ENCODE measurements around the gene ADCY9. TPM values are rescaled to one million over a fixed set of nuclear protein-coding genes. Genes with fewer than 3 reads are reported as not detected.
"Not testable (repeated sequence)": the region's sequence is repeated elsewhere in the genome, so short reads cannot be mapped to it uniquely, and the experiment has no call there.

The ADCY9 gene
- total and polyA plus RNA-seq, 5 experiments from 2014 or later, result 0.20 to 6.5 (median 0.75) TPM

GRCh38 chr16:4073150-4073549, 43.1 kb downstream of the ADCY9 start:
- POLR2A ChIA-PET, H3K27me3 Mint-ChIP-seq, H3K4me3 Mint-ChIP-seq, H3K36me3 Mint-ChIP-seq, ATAC-seq, H3K9me3 Mint-ChIP-seq, DNase-seq: not testable (repeated sequence)
- H3K4me1 Mint-ChIP-seq, result peaks cover 0 to 20% (median 7%) of the 10 kb centered on the region in 4 donors
- H3K27ac Mint-ChIP-seq, result peak overlapping the region in 1 of 10 donors; percentile 34

GRCh38 chr16:4071686-4072561, 44.3 kb downstream of the ADCY9 start:
- no peak for DNase-seq

DNA sequence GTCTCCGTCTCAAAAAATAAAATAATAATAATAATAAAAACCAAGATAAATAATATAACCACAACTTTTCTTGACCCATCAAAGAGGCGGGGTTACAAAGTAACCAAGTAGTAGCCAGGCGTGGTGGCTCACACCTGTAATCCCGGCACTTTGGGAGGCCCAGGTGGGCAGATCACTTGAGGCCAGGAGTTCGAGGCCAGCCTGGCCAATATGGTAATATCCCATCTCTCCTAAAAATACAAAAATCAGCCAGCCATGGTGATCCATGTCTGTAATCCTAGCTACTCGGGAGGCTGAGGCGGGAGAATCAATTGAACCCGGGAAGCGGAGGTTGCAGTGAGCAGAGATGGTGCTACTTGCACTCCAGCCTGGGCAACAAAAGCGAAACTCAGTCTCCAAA, 45.3 kb downstream of the ADCY9 start:
- Mint-ChIP-seq H3K27ac (no peak overlapping the region), H3K4me3 (no peak overlapping the region), H3K36me3 (no peaks in the 10 kb centered on the region), H3K27me3 (no peaks in the 10 kb centered on the region), H3K9me3 (no peaks in the 10 kb centered on the region), H3K4me1 (peaks cover 0 to 17% (median 1%) of the 10 kb centered on the region in 4 donors)
- DNase-seq (no peak), ATAC-seq (no peak)
- POLR2A ChIA-PET, result no interaction called here

More at GRCh38 chr16:4071686-4072561, 44.3 kb downstream of the ADCY9 start:
- POLR2A ChIA-PET, result no interaction called here
- peaks cover 0 to 14% (median under 1%) of the 10 kb centered on the region in 4 donors for H3K4me1 Mint-ChIP-seq
- H3K4me3 Mint-ChIP-seq, result no peak overlapping the region
- ATAC-seq, result no peak
- peak overlapping the region in 1 of 10 donors; percentile 43 for H3K27ac Mint-ChIP-seq
- no peaks in the 10 kb centered on the region for H3K36me3 Mint-ChIP-seq
- no peaks in the 10 kb centered on the region for H3K27me3 Mint-ChIP-seq
- H3K9me3 Mint-ChIP-seq, result no peaks in the 10 kb centered on the region

- Mint-ChIP-seq H3K4me3 (no peak overlapping the region), H3K4me1 (peaks cover 0 to 17% (median 8%) of the 10 kb centered on the region in 4 donors), H3K27ac (peak overlapping the region in 4 of 10 donors; percentile 10 to 79 (median 54)), H3K36me3 (peaks cover 0 to 6% (median 5%) of the 10 kb centered on the region in 3 donors), H3K9me3 (peaks cover 0 to 17% (median 9%) of the 10 kb centered on the region in 9 donors), H3K27me3 (no peaks in the 10 kb centered on the region)
- ATAC-seq (no peak), DNase-seq (no peak)
- POLR2A ChIA-PET, result interaction anchor here (1.4 kb wide), 1 partner anchor 186 kb away, joined by 4 read pairs; no protein-coding TSS in a partner anchor
These were observed 48.8 kb downstream of the ADCY9 start for GRCh38 chr16:4067262-4068001.

GRCh38 chr16:4064950-4065352, 51.3 kb downstream of the ADCY9 start:
- Mint-ChIP-seq H3K36me3 (peaks cover 2 to 28% (median 19%) of the 10 kb centered on the region in 3 donors), H3K27me3 (no peaks in the 10 kb centered on the region), H3K9me3 (peaks cover 0 to 41% (median 24%) of the 10 kb centered on the region in 9 donors), H3K27ac (peak overlapping the region; percentile 63 to 98 (median 94)), H3K4me3 (peak overlapping the region; percentile 78 to 95 (median 89)), H3K4me1 (peaks cover 4 to 20% (median 11%) of the 10 kb centered on the region in 4 donors)
- POLR2A ChIA-PET, result interaction anchor here (0.5 kb wide), 1 partner anchor 35 kb away, joined by 3 read pairs; no protein-coding TSS in a partner anchor
- ATAC-seq, result peak; percentile 96
- DNase-seq, result peak in 7 of 10 donors; percentile 34 to 69 (median 37)

DNA sequence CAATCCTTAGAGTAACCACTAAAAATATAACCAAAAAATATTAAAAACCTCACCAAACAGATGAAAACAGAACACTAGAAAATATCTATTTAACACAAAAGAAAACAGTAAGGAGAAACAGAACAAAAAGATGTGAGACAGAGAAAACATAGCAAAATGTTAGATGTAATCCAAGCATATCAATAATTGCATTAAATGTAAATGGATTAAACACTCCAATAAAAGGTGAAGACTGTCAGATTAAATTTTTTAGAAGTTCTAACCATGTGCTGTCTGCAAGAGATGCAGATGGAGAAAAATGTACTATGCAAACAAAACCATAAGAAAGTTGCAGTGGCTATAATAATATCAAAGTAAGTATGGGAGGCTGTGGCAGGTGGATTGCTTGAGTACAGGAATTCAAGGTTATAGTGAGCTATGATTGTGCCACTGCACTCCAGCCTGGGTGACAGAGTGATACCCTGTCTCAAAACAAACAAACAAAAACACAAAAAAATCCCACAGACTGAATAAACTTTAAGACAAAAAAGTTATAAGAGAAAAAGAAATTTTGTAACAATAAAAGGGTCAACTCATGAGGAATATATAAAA, 53.9 kb downstream of the ADCY9 start:
- H3K4me3 Mint-ChIP-seq, result no peak overlapping the region
- no peak overlapping the region for H3K27ac Mint-ChIP-seq
- H3K27me3 Mint-ChIP-seq, result no peaks in the 10 kb centered on the region
- no peak for DNase-seq
- POLR2A ChIA-PET, result no interaction called here
- peaks cover 8 to 35% (median 19%) of the 10 kb centered on the region in 4 donors for H3K4me1 Mint-ChIP-seq
- no peak for ATAC-seq
- peaks cover 2 to 28% (median 19%) of the 10 kb centered on the region in 3 donors for H3K36me3 Mint-ChIP-seq
- peaks cover 0 to 49% (median 29%) of the 10 kb centered on the region in 9 donors for H3K9me3 Mint-ChIP-seq

GRCh38 chr16:4060823-4061222, 55.4 kb downstream of the ADCY9 start:
- H3K27ac Mint-ChIP-seq, result peak overlapping the region in 2 of 10 donors; percentile 60 to 85
- no peak for ATAC-seq
- DNase-seq, result no peak
- H3K36me3 Mint-ChIP-seq, result peaks cover 2 to 28% (median 19%) of the 10 kb centered on the region in 3 donors
- peaks cover 5 to 35% (median 16%) of the 10 kb centered on the region in 4 donors for H3K4me1 Mint-ChIP-seq
- POLR2A ChIA-PET, result no interaction called here
- no peaks in the 10 kb centered on the region for H3K27me3 Mint-ChIP-seq
- H3K4me3 Mint-ChIP-seq, result no peak overlapping the region
- H3K9me3 Mint-ChIP-seq, result peaks cover 0 to 49% (median 29%) of the 10 kb centered on the region in 9 donors

- DNase-seq, result peak in 3 of 10 donors; percentile 4 to 24 (median 14)
- peak overlapping the region in 8 of 10 donors; percentile 46 to 90 (median 74) for H3K27ac Mint-ChIP-seq
- H3K4me3 Mint-ChIP-seq, result peak overlapping the region in 7 of 10 donors; percentile 7 to 60 (median 39)
- no peaks in the 10 kb centered on the region for H3K27me3 Mint-ChIP-seq
- POLR2A ChIA-PET, result no interaction called here
- H3K4me1 Mint-ChIP-seq, result peaks cover 5 to 31% (median 15%) of the 10 kb centered on the region in 4 donors
- peak in 1 of 2 donors; percentile 22 for ATAC-seq
- H3K36me3 Mint-ChIP-seq, result peaks cover 2 to 28% (median 19%) of the 10 kb centered on the region in 3 donors
- peaks cover 0 to 48% (median 29%) of the 10 kb centered on the region in 9 donors for H3K9me3 Mint-ChIP-seq
These were observed 56.2 kb downstream of the ADCY9 start for GRCh38 chr16:4060009-4060408.

GRCh38 chr16:4058386-4058785, 57.9 kb downstream of the ADCY9 start:
- Mint-ChIP-seq H3K4me1 (peaks cover 7 to 25% (median 13%) of the 10 kb centered on the region in 4 donors), H3K4me3 (no peak overlapping the region), H3K27me3 (no peaks in the 10 kb centered on the region), H3K9me3 (peaks cover 0 to 40% (median 29%) of the 10 kb centered on the region in 9 donors), H3K27ac (peak overlapping the region in 2 of 10 donors; percentile 26 to 73), H3K36me3 (peaks cover 2 to 25% (median 19%) of the 10 kb centered on the region in 3 donors)
- POLR2A ChIA-PET, result interaction anchor here (1.4 kb wide), 1 partner anchor 25 kb away, joined by 3 read pairs; no protein-coding TSS in a partner anchor
- no peak for ATAC-seq
- no peak for DNase-seq

DNA sequence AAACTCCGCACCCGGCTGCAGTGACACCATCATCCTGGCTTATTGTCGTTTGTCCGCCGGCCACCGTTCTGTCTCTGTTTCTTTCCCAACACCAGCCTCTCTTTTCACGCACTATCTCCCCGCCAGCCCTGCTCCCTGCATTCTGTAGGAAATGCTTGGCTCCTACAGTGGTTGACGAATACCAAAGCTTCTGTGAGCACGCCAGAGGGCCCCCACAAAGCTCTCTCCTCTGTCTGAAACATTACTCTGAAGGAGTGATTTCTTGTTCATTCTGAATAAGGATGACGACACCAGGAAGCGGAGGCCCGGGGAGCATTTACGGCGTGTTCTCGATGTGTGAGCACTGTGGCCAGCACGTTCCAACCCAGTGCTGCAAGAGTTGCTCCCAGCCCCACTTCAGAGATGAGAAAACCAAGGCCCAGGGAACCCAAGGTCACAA, 58.8 kb downstream of the ADCY9 start:
- Mint-ChIP-seq H3K4me3 (no peak overlapping the region), H3K27ac (peak overlapping the region in 1 of 10 donors; percentile 55), H3K4me1 (peaks cover 10 to 33% (median 18%) of the 10 kb centered on the region in 4 donors), H3K36me3 (peaks cover 2 to 22% (median 14%) of the 10 kb centered on the region in 3 donors), H3K9me3 (peaks cover 0 to 34% (median 24%) of the 10 kb centered on the region in 9 donors), H3K27me3 (no peaks in the 10 kb centered on the region)
- POLR2A ChIA-PET, result no interaction called here
- ATAC-seq, result no peak
- no peak for DNase-seq

DNA sequence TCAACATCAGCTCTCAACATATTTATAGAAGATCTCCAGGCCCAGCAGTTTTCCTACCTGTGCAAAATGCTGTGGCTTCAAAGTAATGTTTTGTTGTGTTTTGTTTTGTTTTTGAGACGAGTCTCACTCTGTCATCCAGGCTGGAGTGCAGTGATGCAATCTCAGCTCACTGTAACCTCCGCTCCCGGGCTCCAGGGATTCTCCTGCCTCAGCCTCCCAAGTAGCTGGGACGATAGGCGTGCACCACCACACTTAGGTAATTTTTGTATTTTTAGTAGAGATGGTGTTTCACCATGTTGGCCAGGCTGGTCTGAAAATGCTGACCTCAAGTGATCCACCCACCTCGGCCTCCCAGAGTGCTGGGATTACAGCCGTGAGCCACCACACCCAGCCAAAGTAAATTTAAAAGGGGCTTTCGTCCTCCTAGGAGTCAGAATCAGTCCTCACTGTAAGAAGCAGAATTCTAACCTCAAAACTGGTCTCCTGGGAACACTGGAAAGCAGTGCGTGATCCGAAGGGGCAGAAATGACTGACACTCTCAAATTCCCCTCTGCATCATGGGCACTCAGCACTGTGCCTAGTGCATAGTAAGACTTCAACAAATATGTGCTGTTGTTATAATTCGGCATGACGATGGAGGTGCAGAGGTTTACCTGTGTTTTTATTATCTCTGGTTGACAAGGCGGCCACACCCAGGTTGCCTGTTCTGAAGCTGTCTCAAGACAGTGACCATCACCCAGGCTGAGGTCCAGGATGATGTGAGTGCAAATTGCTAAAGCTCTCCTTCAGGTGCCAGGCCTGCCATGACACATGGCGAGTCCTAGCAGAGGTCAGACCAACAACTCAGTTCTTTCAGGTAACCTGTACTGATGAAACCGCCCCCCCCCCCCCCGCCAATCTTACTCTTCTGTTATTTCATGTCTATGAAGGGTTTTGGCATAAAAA, 59.8 kb downstream of the ADCY9 start:
- POLR2A ChIA-PET, result no interaction called here
- H3K4me1 Mint-ChIP-seq, result peaks cover 10 to 33% (median 18%) of the 10 kb centered on the region in 4 donors
- no peaks in the 10 kb centered on the region for H3K27me3 Mint-ChIP-seq
- ATAC-seq, result no peak
- no peak overlapping the region for H3K4me3 Mint-ChIP-seq
- no peak for DNase-seq
- H3K27ac Mint-ChIP-seq, result peak overlapping the region in 1 of 10 donors; percentile 24
- peaks cover 2 to 11% (median 5%) of the 10 kb centered on the region in 3 donors for H3K36me3 Mint-ChIP-seq
- H3K9me3 Mint-ChIP-seq, result peaks cover 0 to 24% (median 15%) of the 10 kb centered on the region in 9 donors

Data from naive thymus-derived CD8-positive, alpha-beta T cell (primary cell).